ENCODE measurements around the gene MBTPS1. TPM values are rescaled to one million over a fixed set of nuclear protein-coding genes. Genes with fewer than 3 reads are reported as not detected.

Gene MBTPS1
- total RNA-seq, 4 donors from 2014 or later: 85.1 to 122 (median 105) TPM

DNA sequence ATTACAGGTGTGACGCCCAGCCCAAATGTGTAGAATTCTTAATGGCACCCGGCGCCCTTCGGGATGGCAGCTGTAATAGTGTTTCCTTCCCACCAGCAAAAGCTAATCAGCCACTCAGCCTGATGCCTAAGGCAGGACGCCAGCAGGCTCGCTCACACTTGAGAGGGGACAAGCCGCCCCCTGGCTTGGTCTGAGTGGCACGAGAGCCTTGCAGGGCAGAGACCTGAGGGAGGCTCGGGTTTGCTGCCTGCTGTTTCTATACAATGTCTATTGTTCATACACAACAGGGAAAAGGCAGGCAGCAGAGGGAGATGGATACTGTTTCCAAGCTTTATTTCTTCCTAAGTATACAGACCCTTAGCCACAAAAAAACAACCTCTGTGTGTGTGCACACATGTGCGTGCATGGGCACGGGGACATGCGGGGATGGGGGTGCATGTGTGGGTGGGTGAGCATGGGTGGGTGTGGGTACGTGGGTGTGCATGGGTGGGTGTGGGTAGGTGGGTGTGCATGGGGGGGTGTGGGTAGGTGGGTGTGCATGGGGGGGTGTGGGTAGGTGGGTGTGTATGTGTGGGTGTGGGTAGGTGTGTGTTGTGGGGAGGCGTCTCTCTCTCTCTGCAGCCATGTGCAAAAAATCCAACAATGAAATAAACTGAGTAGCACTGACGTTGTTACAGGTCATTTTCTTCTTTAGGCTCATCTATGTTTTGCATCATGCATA, 84.1 kb downstream of the MBTPS1 start:
- TF ChIP-seq, protein P1, sequence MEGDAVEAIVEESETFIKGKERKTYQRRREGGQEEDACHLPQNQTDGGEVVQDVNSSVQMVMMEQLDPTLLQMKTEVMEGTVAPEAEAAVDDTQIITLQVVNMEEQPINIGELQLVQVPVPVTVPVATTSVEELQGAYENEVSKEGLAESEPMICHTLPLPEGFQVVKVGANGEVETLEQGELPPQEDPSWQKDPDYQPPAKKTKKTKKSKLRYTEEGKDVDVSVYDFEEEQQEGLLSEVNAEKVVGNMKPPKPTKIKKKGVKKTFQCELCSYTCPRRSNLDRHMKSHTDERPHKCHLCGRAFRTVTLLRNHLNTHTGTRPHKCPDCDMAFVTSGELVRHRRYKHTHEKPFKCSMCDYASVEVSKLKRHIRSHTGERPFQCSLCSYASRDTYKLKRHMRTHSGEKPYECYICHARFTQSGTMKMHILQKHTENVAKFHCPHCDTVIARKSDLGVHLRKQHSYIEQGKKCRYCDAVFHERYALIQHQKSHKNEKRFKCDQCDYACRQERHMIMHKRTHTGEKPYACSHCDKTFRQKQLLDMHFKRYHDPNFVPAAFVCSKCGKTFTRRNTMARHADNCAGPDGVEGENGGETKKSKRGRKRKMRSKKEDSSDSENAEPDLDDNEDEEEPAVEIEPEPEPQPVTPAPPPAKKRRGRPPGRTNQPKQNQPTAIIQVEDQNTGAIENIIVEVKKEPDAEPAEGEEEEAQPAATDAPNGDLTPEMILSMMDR (IDR thresholded peaks at IDR 0.05; ENCODE audit: low read depth): no peak

DNA sequence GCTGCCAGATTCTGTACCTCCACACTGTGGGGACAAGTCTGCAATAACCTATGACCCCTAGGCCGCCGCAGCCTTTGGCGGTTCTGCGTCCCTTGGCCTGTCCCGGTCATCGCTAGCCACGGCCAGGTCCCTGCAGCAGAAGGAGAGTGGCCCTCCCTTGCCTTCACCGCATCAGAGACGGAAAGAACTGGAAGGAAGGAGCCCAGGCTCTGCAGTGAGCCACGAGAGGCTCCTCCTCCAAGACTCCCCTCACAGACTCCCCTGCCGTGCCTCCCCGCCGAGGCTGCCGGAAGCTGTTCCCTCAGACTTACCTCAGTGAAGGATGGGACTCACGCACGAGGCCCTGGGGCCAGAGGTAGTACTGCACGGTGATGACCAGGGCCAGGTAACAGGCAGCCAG, 85.2 kb downstream of the MBTPS1 start:
- TF ChIP-seq, protein P1 (IDR thresholded peaks at IDR 0.05; ENCODE audit: low read depth): no peak

DNA sequence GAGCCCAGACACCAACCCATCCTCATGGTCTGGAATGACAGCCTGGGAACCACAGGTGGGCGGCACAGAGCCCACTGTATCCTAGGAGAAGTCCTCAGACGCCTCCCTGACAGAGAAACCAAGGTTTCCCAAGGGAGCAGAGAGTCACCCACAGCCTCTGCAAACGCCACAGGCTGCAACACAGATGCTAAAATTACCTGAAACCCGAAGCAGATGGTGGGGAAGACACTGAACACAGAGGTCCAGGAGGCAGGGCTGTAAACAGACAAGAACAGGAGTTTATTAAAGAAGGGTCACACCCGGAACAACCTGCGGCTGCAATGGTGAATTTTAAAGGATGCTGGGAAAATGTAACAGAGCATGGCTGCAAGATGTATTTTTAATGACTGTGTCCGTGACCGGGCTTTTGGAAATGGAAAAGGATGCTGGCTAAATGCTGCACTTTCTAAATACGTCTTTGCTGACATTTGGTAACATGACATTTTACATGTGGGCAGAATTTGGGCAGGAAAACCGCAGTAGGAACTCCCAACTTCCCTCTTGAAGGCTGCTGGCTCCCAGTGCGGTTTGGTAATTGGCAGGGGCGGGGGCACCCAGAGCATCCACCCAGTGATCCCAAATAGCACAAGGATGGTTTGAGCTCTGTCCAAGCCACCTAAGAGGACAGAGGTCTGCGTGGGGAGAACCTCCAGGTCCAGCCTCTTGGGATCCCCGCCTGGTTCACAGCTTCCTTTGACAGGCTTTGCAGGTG, 87.3 kb downstream of the MBTPS1 start:
- TF ChIP-seq, protein P1 (IDR thresholded peaks at IDR 0.05; ENCODE audit: low read depth): no peak

DNA sequence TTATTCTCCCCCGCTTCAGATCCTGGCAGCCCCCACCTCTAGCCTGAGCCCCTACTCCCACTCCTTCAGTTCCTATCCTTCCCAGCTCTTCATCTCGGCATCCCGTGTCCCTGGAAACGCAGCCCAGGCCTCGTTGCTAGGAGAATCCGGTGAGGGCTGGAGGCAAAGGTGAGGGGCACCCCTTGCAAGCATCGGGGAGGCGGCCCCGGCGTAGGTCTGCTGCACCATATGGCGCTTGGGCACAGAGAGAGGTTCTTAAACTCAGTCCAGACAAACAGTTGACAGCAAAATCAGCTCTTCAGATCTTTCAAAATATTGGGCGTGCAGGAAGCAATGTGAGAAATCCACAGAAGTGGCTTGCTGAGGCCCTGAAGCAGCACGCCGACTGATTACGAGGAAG, 89.1 kb downstream of the MBTPS1 start:
- TF ChIP-seq, protein P1 (IDR thresholded peaks at IDR 0.05; ENCODE audit: low read depth): no peak

DNA sequence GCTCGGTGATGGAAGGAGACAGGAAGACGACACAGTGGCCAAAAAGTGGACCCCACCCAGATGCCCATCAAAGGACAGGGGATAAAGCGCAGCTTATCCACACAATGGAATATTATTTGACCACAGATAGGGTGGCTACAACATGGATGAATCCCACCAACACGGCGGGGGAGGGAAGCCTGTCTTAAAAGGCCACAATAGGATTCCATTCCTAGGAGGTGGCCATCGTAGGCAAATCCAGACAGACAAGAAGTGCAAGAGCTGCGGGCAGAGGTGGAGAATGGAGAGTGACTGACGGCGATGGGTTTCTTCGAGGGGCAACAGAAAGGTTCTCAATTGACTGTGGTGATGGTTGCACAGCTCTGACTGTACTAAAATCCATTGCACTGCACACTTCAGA, 90.1 kb downstream of the MBTPS1 start:
- TF ChIP-seq, protein P1 (IDR thresholded peaks at IDR 0.05; ENCODE audit: low read depth): no peak

DNA sequence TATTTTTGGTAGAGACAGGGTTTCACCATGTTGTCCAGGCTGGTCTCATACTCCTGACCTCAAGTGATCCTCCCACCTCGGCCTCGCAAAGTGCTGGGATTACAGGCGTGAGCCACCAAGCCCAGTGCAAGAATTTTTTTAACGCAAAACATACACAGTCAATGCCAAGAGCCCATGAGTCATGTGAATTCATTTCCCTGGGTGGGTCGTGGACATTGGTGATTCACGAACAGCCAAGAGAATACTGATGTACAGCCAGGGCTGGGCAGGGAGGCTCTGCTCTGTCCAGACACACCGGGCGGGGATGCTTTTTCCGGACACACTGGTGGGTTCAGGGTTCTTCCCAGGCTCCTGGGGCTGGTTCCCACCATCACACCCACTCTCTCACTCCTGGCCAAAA, 91.9 kb downstream of the MBTPS1 start:
- TF ChIP-seq, protein P1 (IDR thresholded peaks at IDR 0.05; ENCODE audit: low read depth): no peak

DNA sequence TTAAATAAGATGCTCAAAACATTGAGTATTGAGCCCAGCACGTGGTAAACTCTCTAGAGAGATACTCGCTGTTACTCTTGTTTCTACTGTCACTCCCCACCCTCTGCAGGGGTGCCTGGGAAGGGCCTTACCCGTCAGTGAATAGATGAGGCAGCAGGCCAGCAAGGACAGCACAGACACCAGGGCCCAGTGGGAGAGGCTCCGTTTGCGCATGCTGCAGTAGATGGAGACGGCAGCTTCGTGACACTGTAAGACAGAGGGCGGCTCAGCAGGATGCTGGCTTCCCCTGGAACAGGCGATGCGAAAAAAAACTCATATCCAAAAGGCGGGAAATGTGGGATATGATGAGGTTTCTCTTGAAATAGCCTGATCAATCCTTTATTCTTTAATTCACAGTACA, 94.1 kb downstream of the MBTPS1 start:
- TF ChIP-seq, protein P1 (IDR thresholded peaks at IDR 0.05; ENCODE audit: low read depth): no peak
